ENCODE results near the gene EVX2. TPM values are rescaled to one million over a fixed set of nuclear protein-coding genes. Genes with fewer than 3 reads are reported as not detected.

The EVX2 gene
- total RNA-seq, 2 experiments from 2014 or later, result not detected

GRCh38 chr2:176035013-176035691, 48.6 kb downstream of the EVX2 start:
- Mint-ChIP-seq H3K4me3 (no peak overlapping the region), H3K27ac (no peak overlapping the region)
- DNase-seq, result no peak

GRCh38 chr2:176027806-176028205, 56.0 kb downstream of the EVX2 start:
- Histone ChIP-seq H3K4me3 (ENCODE audit: low read length) (no peak overlapping the region), H3K27me3 (ENCODE audit: control insufficient read depth in 1 of 2, insufficient read depth in 2 of 2, low read length in 2 of 2) (peaks cover 3 to 25% of the 10 kb centered on the region in 2 experiments), H3K36me3 (ENCODE audit: insufficient read depth, low read length) (no peaks in the 10 kb centered on the region), H3K9me3 (ENCODE audit: control insufficient read depth in 1 of 2, insufficient read depth in 1 of 2, low read length in 2 of 2) (no peaks in the 10 kb centered on the region), H3K27ac (ENCODE audit: low read depth in 1 of 2, low read length in 2 of 2) (no peak overlapping the region), H3K4me1 (ENCODE audit: insufficient read depth, low read length) (no peaks in the 10 kb centered on the region)
- TF ChIP-seq, protein P1, sequence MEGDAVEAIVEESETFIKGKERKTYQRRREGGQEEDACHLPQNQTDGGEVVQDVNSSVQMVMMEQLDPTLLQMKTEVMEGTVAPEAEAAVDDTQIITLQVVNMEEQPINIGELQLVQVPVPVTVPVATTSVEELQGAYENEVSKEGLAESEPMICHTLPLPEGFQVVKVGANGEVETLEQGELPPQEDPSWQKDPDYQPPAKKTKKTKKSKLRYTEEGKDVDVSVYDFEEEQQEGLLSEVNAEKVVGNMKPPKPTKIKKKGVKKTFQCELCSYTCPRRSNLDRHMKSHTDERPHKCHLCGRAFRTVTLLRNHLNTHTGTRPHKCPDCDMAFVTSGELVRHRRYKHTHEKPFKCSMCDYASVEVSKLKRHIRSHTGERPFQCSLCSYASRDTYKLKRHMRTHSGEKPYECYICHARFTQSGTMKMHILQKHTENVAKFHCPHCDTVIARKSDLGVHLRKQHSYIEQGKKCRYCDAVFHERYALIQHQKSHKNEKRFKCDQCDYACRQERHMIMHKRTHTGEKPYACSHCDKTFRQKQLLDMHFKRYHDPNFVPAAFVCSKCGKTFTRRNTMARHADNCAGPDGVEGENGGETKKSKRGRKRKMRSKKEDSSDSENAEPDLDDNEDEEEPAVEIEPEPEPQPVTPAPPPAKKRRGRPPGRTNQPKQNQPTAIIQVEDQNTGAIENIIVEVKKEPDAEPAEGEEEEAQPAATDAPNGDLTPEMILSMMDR (IDR thresholded peaks at IDR 0.05), result no peak
- Mint-ChIP-seq H3K9me3 (no peaks in the 10 kb centered on the region), H3K4me1 (ENCODE audit: low read depth) (no peaks in the 10 kb centered on the region), H3K27ac (no peak overlapping the region), H3K27me3 (peaks cover 51% of the 10 kb centered on the region), H3K4me3 (no peak overlapping the region), H3K36me3 (ENCODE audit: low read depth) (no peaks in the 10 kb centered on the region)
- ChIA-PET CTCF (no interaction called here), POLR2A (no interaction called here)
- ATAC-seq (ENCODE audit: poor library complexity) (no peak), DNase-seq (no peak)
- intact Hi-C loops (cut with DNase I, micrococcal nuclease), result no loop called here

More at GRCh38 chr2:176035013-176035691, 48.6 kb downstream of the EVX2 start:
- Histone ChIP-seq H3K4me1 (ENCODE audit: insufficient read depth, low read length) (no peaks in the 10 kb centered on the region), H3K36me3 (ENCODE audit: insufficient read depth, low read length) (no peaks in the 10 kb centered on the region), H3K27ac (ENCODE audit: low read depth in 1 of 2, low read length in 2 of 2) (no peak overlapping the region), H3K9me3 (ENCODE audit: control insufficient read depth in 1 of 2, insufficient read depth in 1 of 2, low read length in 2 of 2) (no peaks in the 10 kb centered on the region), H3K27me3 (ENCODE audit: control insufficient read depth in 1 of 2, insufficient read depth in 2 of 2, low read length in 2 of 2) (peaks cover 3 to 11% of the 10 kb centered on the region in 2 experiments), H3K4me3 (ENCODE audit: low read length) (no peak overlapping the region)
- TF ChIP-seq, protein P1 (IDR thresholded peaks at IDR 0.05), result no peak
- H3K9me3 Mint-ChIP-seq, result no peaks in the 10 kb centered on the region
- no peaks in the 10 kb centered on the region for H3K36me3 Mint-ChIP-seq (ENCODE audit: low read depth)
- intact Hi-C loops (cut with DNase I, micrococcal nuclease), result no loop called here
- no peaks in the 10 kb centered on the region for H3K4me1 Mint-ChIP-seq (ENCODE audit: low read depth)
- ChIA-PET CTCF (no interaction called here), POLR2A (no interaction called here)
- H3K27me3 Mint-ChIP-seq, result peaks cover 51% of the 10 kb centered on the region
- no peak for ATAC-seq (ENCODE audit: poor library complexity)

Other genes with a start within 250 kb of the EVX2 start
- gene LNPK, start 81.7 kb downstream of the EVX2 start, total RNA-seq, result 10 to 100 TPM; 12.7 to 15.8 TPM
- not detected for gene HOXD13, start 8.8 kb upstream of the EVX2 start, total RNA-seq
- gene HOXD12, start 15.8 kb upstream of the EVX2 start, total RNA-seq, result not detected
- not detected for gene HOXD11, start 23.3 kb upstream of the EVX2 start, total RNA-seq
- not detected for gene HOXD10, start 32.8 kb upstream of the EVX2 start, total RNA-seq
- not detected for gene HOXD9, start 38.8 kb upstream of the EVX2 start, total RNA-seq
- gene HOXD8, start 45.7 kb upstream of the EVX2 start, total RNA-seq, result not detected
- gene HOXD4, start 67.6 kb upstream of the EVX2 start, total RNA-seq, result not detected
- not detected for gene HOXD3, start 73.3 kb upstream of the EVX2 start, total RNA-seq
- gene HOXD1, start 104.7 kb upstream of the EVX2 start, total RNA-seq, result not detected
- 1 to 10 TPM; 5.0 to 5.2 TPM for gene MTX2, start 185.5 kb upstream of the EVX2 start, total RNA-seq